NCI-H748 (cell line): ENCODE results near the gene ABHD17C.

Source experiments
- DNase-seq: peaks from one replicate; lab custom pipeline; 2025; ENCODE audit not compliant: unreplicated experiment; lab: John Stamatoyannopoulos, UW

The ABHD17C gene

GRCh38 chr15:80689294-80689693 is 5.8 kb upstream of the ABHD17C start:
- DNase-seq, result no peak

GRCh38 chr15:80689716-80690115 is 5.4 kb upstream of the ABHD17C start:
- no peak for DNase-seq

- DNase-seq, result no peak
These were observed 3.5 kb upstream of the ABHD17C start for GRCh38 chr15:80691575-80691974.

- DNase-seq, result peak; percentile 30
These were observed 1.2 kb upstream of the ABHD17C start for GRCh38 chr15:80693682-80694610.

- no peak for DNase-seq
These were observed 455 bp upstream of the ABHD17C start for GRCh38 chr15:80694611-80695098.

- DNase-seq, result peak; percentile 34
These were observed 976 bp downstream of the ABHD17C start for GRCh38 chr15:80695911-80696661.

GRCh38 chr15:80697075-80697685 is 2.1 kb downstream of the ABHD17C start:
- no peak for DNase-seq

- no peak for DNase-seq
These were observed 3.6 kb downstream of the ABHD17C start for GRCh38 chr15:80698676-80699075.

GRCh38 chr15:80699981-80700380 is 4.9 kb downstream of the ABHD17C start:
- no peak for DNase-seq

- DNase-seq, result no peak
These were observed 6.7 kb downstream of the ABHD17C start for GRCh38 chr15:80701676-80702311.

- DNase-seq, result no peak
These were observed 8.0 kb downstream of the ABHD17C start for GRCh38 chr15:80703081-80703480.

- no peak for DNase-seq
These were observed 8.9 kb downstream of the ABHD17C start for GRCh38 chr15:80703965-80704364.

GRCh38 chr15:80706161-80706560 is 11.1 kb downstream of the ABHD17C start:
- peak; percentile 78 for DNase-seq

- peak; percentile 85 for DNase-seq
These were observed 14.4 kb downstream of the ABHD17C start for GRCh38 chr15:80709542-80709941.

GRCh38 chr15:80710635-80711554 is 15.8 kb downstream of the ABHD17C start:
- no peak for DNase-seq

- no peak for DNase-seq
These were observed 16.8 kb downstream of the ABHD17C start for GRCh38 chr15:80711886-80712285.

GRCh38 chr15:80712956-80713355 is 17.8 kb downstream of the ABHD17C start:
- DNase-seq, result no peak

GRCh38 chr15:80721476-80721875 is 26.4 kb downstream of the ABHD17C start:
- no peak for DNase-seq

GRCh38 chr15:80722811-80723210 is 27.7 kb downstream of the ABHD17C start:
- DNase-seq, result no peak

- no peak for DNase-seq
These were observed 32.1 kb downstream of the ABHD17C start for GRCh38 chr15:80727196-80727595.
